Loucy (cell line): ENCODE results near the gene SLC37A4.

ENCODE experiments used
- H2AFZ ChIP-seq: fragments of 200-600 bp; sonication (generic); 2 replicates; pipeline ENCODE4 v1.6.0; 2016; ENCODE audit warnings: antibody characterized with exemption, mild to moderate bottlenecking, low read length, moderate library complexity
- H3F3A ChIP-seq: fragments of 200-600 bp; 2 replicates; pipeline ENCODE4 v1.6.0; 2016; ENCODE audit warnings: antibody characterized with exemption, low read depth, mild to moderate bottlenecking
- H3K27me3 ChIP-seq: fragments of 200-600 bp; sonication (generic); 2 replicates; pipeline ENCODE4 v1.6.1; 2014; ENCODE audit warnings: low read length, mild to moderate bottlenecking; ENCODE audit not compliant: insufficient read depth, poor library complexity, severe bottlenecking
- H3K36me3 ChIP-seq: fragments of 200-600 bp; sonication (generic); 2 replicates; pipeline ENCODE4 v1.6.1; 2016; ENCODE audit warnings: low read length; ENCODE audit not compliant: insufficient read depth
- H3K4me1 ChIP-seq: fragments of 200-600 bp; sonication (generic); 2 replicates; pipeline ENCODE4 v1.5.1; 2014; ENCODE audit warnings: low read length, mild to moderate bottlenecking; ENCODE audit not compliant: insufficient read depth, poor library complexity, severe bottlenecking
- H3K4me2 ChIP-seq: fragments of 200-600 bp; sonication (generic); 2 replicates; pipeline ENCODE4 v1.6.0; 2014; ENCODE audit warnings: antibody characterized with exemption, low read length, low read depth, mild to moderate bottlenecking; ENCODE audit not compliant: poor library complexity, severe bottlenecking
- H3K4me3 ChIP-seq: fragments of 200-600 bp; sonication (generic); 2 replicates; pipeline ENCODE4 v1.5.1; 2014; ENCODE audit warnings: low read length, mild to moderate bottlenecking, mixed read lengths; ENCODE audit not compliant: poor library complexity, severe bottlenecking
- H3K79me2 ChIP-seq: fragments of 200-600 bp; sonication (generic); 2 replicates; pipeline ENCODE4 v1.6.1; 2014; ENCODE audit warnings: low read length; ENCODE audit not compliant: insufficient read depth
- H3K9ac ChIP-seq: fragments of 200-600 bp; sonication (generic); 2 replicates; pipeline ENCODE4 v1.6.0; 2014; ENCODE audit warnings: mild to moderate bottlenecking, low read depth, low read length, moderate library complexity; ENCODE audit not compliant: poor library complexity, severe bottlenecking
- H3K9me2 ChIP-seq: fragments of 200-600 bp; sonication (generic); replicated peaks from 2 replicates; pipeline ENCODE4 v1.6.1; 2016; ENCODE audit warnings: low read depth, low read length, mixed read lengths
- H3K9me3 ChIP-seq: fragments of 200-600 bp; sonication (generic); 2 replicates; pipeline ENCODE4 v1.6.1; 2014; ENCODE audit warnings: mild to moderate bottlenecking, antibody characterized with exemption, low read length, low read depth; ENCODE audit not compliant: insufficient read depth
- H4K20me1 ChIP-seq: fragments of 200-600 bp; sonication (generic); 2 replicates; pipeline ENCODE4 v1.6.0; 2014; ENCODE audit warnings: antibody characterized with exemption, low read length, mild to moderate bottlenecking; ENCODE audit not compliant: insufficient read depth, poor library complexity, severe bottlenecking
- CTCF ChIP-seq: fragments of 200-600 bp; sonication (generic); conservative IDR thresholded peaks from 2 replicates; pipeline ENCODE4 v1.5.1; 2014; ENCODE audit warnings: mild to moderate bottlenecking, antibody characterized with exemption, low read length
- EZH2phosphoT487 ChIP-seq: fragments of 200-600 bp; IDR thresholded peaks from 2 replicates; pipeline ENCODE4 v1.6.1; 2018; ENCODE audit warnings: antibody characterized with exemption, mild to moderate bottlenecking, moderate library complexity, borderline replicate concordance

SLC37A4 gene

GRCh38 chr11:119024430-119025098, 6.1 kb downstream of the SLC37A4 start:
- H3K9me2 ChIP-seq = no peaks in the 10 kb centered on the region
- no peak for TF ChIP-seq EZH2phosphoT487
- no peak for TF ChIP-seq CTCF
- H3K4me2 ChIP-seq = peak overlapping the region; percentile 7
- H4K20me1 ChIP-seq = peaks cover 7% of the 10 kb centered on the region
- peaks cover 10% of the 10 kb centered on the region for H3K36me3 ChIP-seq
- no peak overlapping the region for H2AFZ ChIP-seq
- H3K79me2 ChIP-seq = peaks cover 57% of the 10 kb centered on the region
- no peaks in the 10 kb centered on the region for H3K27me3 ChIP-seq
- H3K4me1 ChIP-seq = peaks cover 27% of the 10 kb centered on the region
- peak overlapping the region; percentile 19 for H3K9ac ChIP-seq
- H3K4me3 ChIP-seq = no peak overlapping the region
- no peaks in the 10 kb centered on the region for H3K9me3 ChIP-seq
- H3F3A ChIP-seq = no peaks in the 10 kb centered on the region

- Histone ChIP-seq H3K4me1 (peaks cover 20% of the 10 kb centered on the region), H3K9me2 (no peaks in the 10 kb centered on the region), H3K9ac (peak overlapping the region; percentile 19), H2AFZ (no peak overlapping the region), H3K4me3 (no peak overlapping the region), H3F3A (no peaks in the 10 kb centered on the region), H3K79me2 (peaks cover 57% of the 10 kb centered on the region), H3K4me2 (peak overlapping the region; percentile 7), H3K36me3 (peaks cover 10% of the 10 kb centered on the region), H3K9me3 (no peaks in the 10 kb centered on the region), H4K20me1 (peaks cover 14% of the 10 kb centered on the region), H3K27me3 (no peaks in the 10 kb centered on the region)
- TF ChIP-seq EZH2phosphoT487 (no peak), CTCF (no peak)
Observed at GRCh38 chr11:119023741-119024140, 6.9 kb downstream of the SLC37A4 start.

GRCh38 chr11:119021631-119022030, 9.0 kb downstream of the SLC37A4 start:
- Histone ChIP-seq H4K20me1 (peaks cover 29% of the 10 kb centered on the region), H3K27me3 (no peaks in the 10 kb centered on the region), H3K36me3 (peaks cover 10% of the 10 kb centered on the region), H3K9ac (no peak overlapping the region), H3K4me3 (no peak overlapping the region), H3K4me2 (peak overlapping the region; percentile 60), H2AFZ (no peak overlapping the region), H3K79me2 (peaks cover 65% of the 10 kb centered on the region), H3K9me2 (no peaks in the 10 kb centered on the region), H3K9me3 (no peaks in the 10 kb centered on the region), H3F3A (no peaks in the 10 kb centered on the region), H3K4me1 (peaks cover 20% of the 10 kb centered on the region)
- no peak for TF ChIP-seq CTCF
- no peak for TF ChIP-seq EZH2phosphoT487
